IMR-90 (cell line): Measurements from ENCODE around the gene NUP43. TPM values are rescaled to one million over a fixed set of nuclear protein-coding genes. Genes with fewer than 3 reads are reported as not detected.

Experiments used
- ATAC-seq: fragments of 200-7000 bp; cut with Tn5 transposase; 2 replicates; pipeline ENCODE4 v1.9.1; 2020; ENCODE audit warnings: low read depth, mild to moderate bottlenecking, moderate library complexity
- BruUV-seq: library from RNA; stranded (reverse); fragments of 400-500 nt; replicated peaks from 2 replicates; lab custom pipeline; 2021; lab: Mats Ljungman, UMichigan
- CTCF ChIA-PET: fragments of 300-600 bp; formaldehyde crosslinking; extraction: SDS; loops from one replicate; lab custom pipeline; 2021; ENCODE audit warnings: antibody characterized with exemption; lab: Yijun Ruan, JAX
- POLR2A ChIA-PET: fragments of 300-600 bp; sonication (Branson Sonifier 250); formaldehyde crosslinking; loops from one replicate; lab custom pipeline; 2022; ENCODE audit warnings: antibody characterized with exemption; ENCODE audit not compliant: unreplicated experiment; lab: Charles Lee
- DNase-seq: peaks from one replicate; pipeline ENCODE4 v3.0.0; 2013
- H2AFZ ChIP-seq: replicated peaks from 2 replicates; pipeline ENCODE3; 2013; ENCODE audit warnings: low read length, mild to moderate bottlenecking; ENCODE audit not compliant: poor library complexity
- H2AK5ac ChIP-seq: 2 replicates; pipeline ENCODE4 v1.6.1; 2013; ENCODE audit warnings: low read depth, low read length, inconsistent platforms
- H2AK9ac ChIP-seq: replicated peaks from 2 replicates; pipeline ENCODE3; 2013; ENCODE audit warnings: mild to moderate bottlenecking, low read depth, low read length, moderate library complexity; ENCODE audit not compliant: poor library complexity
- H2BK120ac ChIP-seq: 2 replicates; pipeline ENCODE4 v1.6.1; 2013; ENCODE audit warnings: low read depth, low read length, inconsistent platforms
- H2BK15ac ChIP-seq: 3 replicates; pipeline ENCODE4 v1.6.1; 2013; ENCODE audit warnings: low read depth, low read length, inconsistent platforms
- H2BK20ac ChIP-seq: 2 replicates; pipeline ENCODE4 v1.6.1; 2013; ENCODE audit warnings: low read depth, mild to moderate bottlenecking, inconsistent platforms, low read length, moderate library complexity
- H2BK5ac ChIP-seq: 2 replicates; pipeline ENCODE4 v1.6.1; 2013; ENCODE audit warnings: mild to moderate bottlenecking, low read depth, low read length, inconsistent platforms; ENCODE audit not compliant: poor library complexity, severe bottlenecking
- H3K14ac ChIP-seq: replicated peaks from 2 replicates; pipeline ENCODE4 v1.6.1; 2013; ENCODE audit warnings: low read depth, low read length, inconsistent platforms
- H3K18ac ChIP-seq: 2 replicates; pipeline ENCODE4 v1.6.1; 2013; ENCODE audit warnings: low read depth, low read length, control low read depth
- H3K23ac ChIP-seq: 2 replicates; pipeline ENCODE4 v1.6.1; 2013; ENCODE audit warnings: low read depth, low read length, inconsistent platforms
- H3K27ac ChIP-seq: 2 replicates; pipeline ENCODE4 v1.5.1; 2013; ENCODE audit warnings: mild to moderate bottlenecking, control low read depth, low read length; ENCODE audit not compliant: insufficient read depth
- H3K27me3 ChIP-seq: 2 replicates; pipeline ENCODE4 v1.6.1; 2013; ENCODE audit warnings: low read length; ENCODE audit not compliant: control insufficient read depth, insufficient read depth
- H3K36me3 ChIP-seq: 2 replicates; pipeline ENCODE4 v1.6.1; 2013; ENCODE audit warnings: low read length, mixed read lengths; ENCODE audit not compliant: control insufficient read depth, insufficient read depth
- H3K4ac ChIP-seq: 2 replicates; pipeline ENCODE4 v1.6.1; 2013; ENCODE audit warnings: low read depth, low read length, inconsistent platforms
- H3K4me1 ChIP-seq: 2 replicates; pipeline ENCODE4 v1.6.1; 2013; ENCODE audit warnings: low read length, mixed read lengths; ENCODE audit not compliant: control insufficient read depth, insufficient read depth
- H3K4me2 ChIP-seq: 2 replicates; pipeline ENCODE4 v1.6.1; 2013; ENCODE audit warnings: low read depth, mild to moderate bottlenecking, control low read depth, low read length, moderate library complexity
- H3K4me3 ChIP-seq: 2 replicates; pipeline ENCODE4 v1.5.1; 2013; ENCODE audit warnings: low read depth, mild to moderate bottlenecking, control low read depth, low read length, moderate library complexity; ENCODE audit not compliant: insufficient read depth
- H3K56ac ChIP-seq: 2 replicates; pipeline ENCODE4 v1.6.1; 2013; ENCODE audit warnings: low read length, inconsistent platforms; ENCODE audit not compliant: insufficient read depth; ENCODE audit errors: extremely low read depth
- H3K79me1 ChIP-seq, 2 experiments: 2 replicates each; pipeline ENCODE4 v1.6.1; 2013; ENCODE audit warnings: low read length in 2 of 2, inconsistent platforms in 1 of 2, low read depth in 1 of 2
- H3K9ac ChIP-seq: 2 replicates; pipeline ENCODE4 v1.6.1; 2013; ENCODE audit warnings: low read depth, low read length, control low read depth
- H3K9me1 ChIP-seq: 2 replicates; pipeline ENCODE4 v1.6.1; 2013; ENCODE audit warnings: low read length, inconsistent platforms; ENCODE audit not compliant: insufficient read depth
- H3K9me3 ChIP-seq: 2 replicates; pipeline ENCODE4 v1.6.1; 2013; ENCODE audit warnings: low read length; ENCODE audit not compliant: control insufficient read depth, insufficient read depth
- H4K20me1 ChIP-seq: 2 replicates; pipeline ENCODE4 v1.6.1; 2013; ENCODE audit warnings: low read length, inconsistent platforms; ENCODE audit not compliant: insufficient read depth
- H4K5ac ChIP-seq: 2 replicates; pipeline ENCODE4 v1.6.1; 2013; ENCODE audit warnings: mild to moderate bottlenecking, low read depth, low read length, control low read depth
- H4K8ac ChIP-seq, 2 experiments: 2 replicates each; pipeline ENCODE4 v1.6.1; 2013; ENCODE audit warnings: low read depth in 2 of 2, low read length in 2 of 2, control low read depth in 1 of 2, inconsistent platforms in 1 of 2
- H4K91ac ChIP-seq: 2 replicates; pipeline ENCODE4 v1.6.1; 2013; ENCODE audit warnings: low read depth, low read length, inconsistent platforms; ENCODE audit not compliant: insufficient read depth
- MAFK ChIP-seq: IDR thresholded peaks from 2 replicates; pipeline ENCODE4 v1.6.1; 2012; ENCODE audit warnings: low read depth, low read length, improper control_type of control experiment
- NFE2L2 ChIP-seq: fragments of 150-350 bp; IDR thresholded peaks from 2 replicates; pipeline ENCODE4 v1.6.1; 2016; ENCODE audit warnings: low read depth, mild to moderate bottlenecking, low read length
- WGBS, 2 experiments: methylation state at CpG; one replicate each; pipeline versions ENCODE4 v1.1.5 to v1.1.7; 2013; ENCODE audit warnings: missing lambda C conversion rate in 2 of 2; ENCODE audit not compliant: insufficient read length in 1 of 2; ENCODE audit errors: extremely low coverage in 2 of 2; 5-methylcytosine and 5-hydroxymethylcytosine counted together
- dilution Hi-C: fragments of 300-500 bp; cut with HindIII; formaldehyde crosslinking; loops from one replicate; pipeline ENCODE4 v1.14.3; 2018; ENCODE audit warnings: low sequenced_read_pairs; ENCODE audit not compliant: unreplicated experiment
- in situ Hi-C: fragments of 300-500 bp; cut with MboI; formaldehyde crosslinking; loops from 3 replicates; pipeline ENCODE4 v1.14.3; 2019; ENCODE audit warnings: low sequenced_read_pairs, inconsistent platforms, mixed read lengths
- intact Hi-C: fragments of 100-400 bp; cut with micrococcal nuclease; formaldehyde crosslinking; loops from 2 replicates; pipeline ENCODE4 v1.10.0; 2022
- polyA plus RNA-seq, 3 experiments: library from polyadenylated mRNA; depleted of rRNA; stranded (reverse); fragments of >200 nt; gene quantifications; 2 replicates each; pipeline ENCODE4 v1.2.3, GENCODE V29; 2012; ENCODE audit warnings: low replicate concordance in 1 of 3
- total RNA-seq: library from RNA; depleted of rRNA; stranded (reverse); fragments of >200 nt; gene quantifications from 2 replicates; pipeline ENCODE4 v1.2.3, GENCODE V29; 2012

NUP43 gene
- total and polyA plus RNA-seq, 2 of the 4 experiments (the other 2 are of a cell fraction) = 14.2 to 40.5 TPM

- DNase-seq = no peak
- no peak overlapping the region for H3K9ac ChIP-seq
- H3K4me3 ChIP-seq = no peak overlapping the region
- no peak overlapping the region for H3K27ac ChIP-seq
- peaks cover 25% of the 10 kb centered on the region for H4K20me1 ChIP-seq
- no peak overlapping the region for H2BK5ac ChIP-seq
- H3K4me1 ChIP-seq = peaks cover 2% of the 10 kb centered on the region; the same call in 1 of the 2 replicates
- H2BK15ac ChIP-seq = no peak overlapping the region
- intact Hi-C loops = no loop called here
- no peaks in the 10 kb centered on the region for H3K9me3 ChIP-seq
- POLR2A ChIA-PET = interaction anchor here (0.6 kb wide), 2 partner anchors 13 to 36 kb away, joined by 4 to 5 read pairs; no protein-coding TSS in a partner anchor
- H3K4me2 ChIP-seq = no peak overlapping the region
- WGBS, 2 experiments = no CpG with 5 or more reads among the region's 1 CpG
- in situ Hi-C loops = no loop called here
- H3K23ac ChIP-seq = no peak overlapping the region
- H4K5ac ChIP-seq = no peak overlapping the region
- H3K14ac ChIP-seq = no peak overlapping the region
- H4K91ac ChIP-seq = no peak overlapping the region
- H3K9me1 ChIP-seq = peaks cover 8% of the 10 kb centered on the region
- 0 out of 2 replicates have a peak, but pooled peaks have one; percentile 11 for TF ChIP-seq MAFK
- TF ChIP-seq NFE2L2 = no peak
- no peak overlapping the region for H3K4ac ChIP-seq
- dilution Hi-C loops = no loop called here
- no peak overlapping the region for H3K18ac ChIP-seq
- no peak for ATAC-seq
- no peak overlapping the region for H3K56ac ChIP-seq
- BruUV-seq = no TSS peak
- CTCF ChIA-PET = interaction anchor here (0.6 kb wide), 1 partner anchor 154 kb away, joined by 3 read pairs; no protein-coding TSS in a partner anchor
- no peak overlapping the region for H4K8ac ChIP-seq
- H2AK5ac ChIP-seq = no peak overlapping the region
- H2AK9ac ChIP-seq = no peak overlapping the region
- H2BK120ac ChIP-seq = no peak overlapping the region
- no peak overlapping the region for H2AFZ ChIP-seq
- H3K79me1 ChIP-seq = peaks cover 8 to 35% of the 10 kb centered on the region in 2 experiments; a peak in 3 of 4 replicates
- no peak overlapping the region for H2BK20ac ChIP-seq
- peaks cover 2% of the 10 kb centered on the region; the same call in 1 of the 2 replicates for H3K36me3 ChIP-seq
- H3K27me3 ChIP-seq = no peaks in the 10 kb centered on the region
Measured at GRCh38 chr6:149714442-149714841, 31.9 kb downstream of the NUP43 start.
